ENCODE data around the gene GDF2. TPM values are rescaled to one million over a fixed set of nuclear protein-coding genes. Genes with fewer than 3 reads are reported as not detected.

Gene GDF2
- polyA plus RNA-seq (2013, experiment 1 of 2) = not detected
- polyA plus RNA-seq (2013, experiment 2 of 2) = not detected

DNA sequence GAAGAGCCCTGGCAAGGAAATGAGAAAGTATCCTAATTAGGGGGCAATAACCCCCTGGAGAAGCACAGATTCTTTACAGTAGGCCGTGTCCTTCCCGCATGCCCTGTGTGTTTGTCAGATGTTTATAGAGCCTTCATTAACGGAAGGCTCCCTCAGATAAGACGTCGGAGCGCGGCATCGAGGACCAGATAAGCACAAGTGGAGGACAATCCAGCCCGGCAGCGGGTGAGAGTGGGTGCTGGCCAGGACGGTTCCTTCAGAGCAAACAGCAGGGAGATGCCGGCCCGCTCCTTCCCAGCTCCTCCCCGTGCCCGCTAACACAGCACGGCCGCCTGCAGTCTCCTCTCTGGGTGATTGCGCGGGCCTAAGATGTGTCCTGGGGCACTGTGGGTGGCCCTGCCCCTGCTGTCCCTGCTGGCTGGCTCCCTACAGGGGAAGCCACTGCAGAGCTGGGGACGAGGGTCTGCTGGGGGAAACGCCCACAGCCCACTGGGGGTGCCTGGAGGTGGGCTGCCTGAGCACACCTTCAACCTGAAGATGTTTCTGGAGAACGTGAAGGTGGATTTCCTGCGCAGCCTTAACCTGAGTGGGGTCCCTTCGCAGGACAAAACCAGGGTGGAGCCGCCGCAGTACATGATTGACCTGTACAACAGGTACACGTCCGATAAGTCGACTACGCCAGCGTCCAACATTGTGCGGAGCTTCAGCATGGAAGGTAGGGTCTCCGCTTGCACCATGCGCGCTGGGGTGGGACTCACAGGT is at the start of gene GDF2:
TSS of gene GDF2 (plus strand) at position 155 of the 762 bp plus-strand sequence. CDS start at position 370, 215 bp downstream.
- H3K4me3 ChIP-seq (ENCODE audit: extremely low read depth, insufficient read depth, low read length, poor library complexity, severe bottlenecking) = no peak within 1 kb of the TSS
- WGBS, 2 experiments (ENCODE audit: insufficient coverage in 2 of 2) = 92 to 93% methylated on average over 27 to 29 of the region's 35 CpGs
- no peak within 1 kb of the TSS for H3K27ac ChIP-seq (ENCODE audit: low read depth, low read length, severe bottlenecking)
- H3K9me3 ChIP-seq (ENCODE audit: control insufficient read depth, low read length) = no peaks in the 10 kb centered on the region
- H3K4me1 ChIP-seq (ENCODE audit: control insufficient read depth, insufficient read depth, low read length, poor library complexity, severe bottlenecking) = no peaks in the 10 kb centered on the region
- H3K36me3 ChIP-seq (ENCODE audit: control insufficient read depth, insufficient read depth, low read length) = no peaks in the 10 kb centered on the region

DNA sequence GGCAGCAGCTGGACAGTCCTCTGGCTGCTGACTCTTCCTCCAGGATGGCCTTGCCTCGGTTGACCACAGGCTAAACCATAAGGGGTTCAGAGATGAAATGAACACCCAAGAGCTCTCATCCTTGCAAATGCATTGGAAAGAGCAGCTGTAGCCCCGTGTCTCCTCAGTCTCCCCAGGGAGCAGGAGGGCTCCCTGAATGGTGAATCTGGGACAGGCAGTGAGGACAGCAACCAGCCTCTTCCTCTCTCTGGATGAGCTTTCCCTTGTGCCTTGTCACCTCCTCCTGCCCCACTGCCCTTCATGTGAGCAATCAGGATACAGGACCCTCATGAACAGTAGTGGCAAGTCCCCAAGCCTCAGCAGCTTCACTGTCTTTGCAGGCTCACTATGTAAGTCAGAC is 46.2 kb upstream of the GDF2 start:
- H3K4me1 ChIP-seq (ENCODE audit: control insufficient read depth, insufficient read depth, low read length, poor library complexity, severe bottlenecking) = no peaks in the 10 kb centered on the region
- peaks cover 8% of the 10 kb centered on the region for H3K9me3 ChIP-seq (ENCODE audit: control insufficient read depth, low read length)
- 72 to 90% methylated on average over 2 of the region's 2 CpGs for WGBS, 2 experiments (ENCODE audit: insufficient coverage in 2 of 2)
- no peak overlapping the region for H3K27ac ChIP-seq (ENCODE audit: low read depth, low read length, severe bottlenecking)
- H3K4me3 ChIP-seq (ENCODE audit: extremely low read depth, insufficient read depth, low read length, poor library complexity, severe bottlenecking) = no peak overlapping the region
- no peaks in the 10 kb centered on the region for H3K36me3 ChIP-seq (ENCODE audit: control insufficient read depth, insufficient read depth, low read length)

DNA sequence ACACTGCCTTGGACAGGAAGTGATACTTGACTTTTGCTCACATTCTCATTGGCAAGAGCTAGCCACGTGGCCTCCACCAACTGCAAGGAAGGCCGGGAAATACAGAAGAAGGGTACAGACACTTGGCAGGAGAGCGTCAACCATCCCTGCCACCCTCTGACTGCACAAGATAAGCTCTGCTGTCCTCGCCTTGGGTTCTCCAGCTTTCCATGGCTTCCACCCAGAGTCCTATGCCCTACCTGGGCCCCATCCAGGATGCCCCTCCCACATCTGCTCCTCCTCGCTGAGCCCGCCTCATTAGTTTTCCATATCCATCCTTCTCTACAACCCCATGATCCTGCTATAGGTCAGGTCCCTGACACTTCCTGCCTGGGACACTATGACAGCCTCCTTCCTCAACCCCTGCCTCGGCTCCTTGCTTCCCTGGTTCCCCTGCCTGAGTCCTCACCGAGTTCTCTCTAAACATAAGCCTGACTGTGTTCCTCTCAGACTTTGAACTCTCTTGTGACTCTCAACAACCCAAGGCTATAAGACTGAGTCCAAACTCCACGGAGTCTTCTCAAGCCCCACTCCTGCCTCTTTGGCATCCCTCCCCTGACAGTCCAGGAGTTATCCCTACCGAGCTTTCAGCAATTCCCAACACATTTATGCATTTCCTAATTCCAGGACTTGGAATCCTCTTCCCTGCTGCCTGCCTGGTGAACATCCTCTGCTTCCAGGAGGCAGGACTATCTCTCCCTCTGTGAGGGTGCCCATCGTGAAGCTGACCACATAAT is 45.5 kb upstream of the GDF2 start:
- Histone ChIP-seq H3K4me1 (ENCODE audit: control insufficient read depth, insufficient read depth, low read length, poor library complexity, severe bottlenecking) (no peaks in the 10 kb centered on the region), H3K9me3 (ENCODE audit: control insufficient read depth, low read length) (peaks cover 8% of the 10 kb centered on the region), H3K27ac (ENCODE audit: low read depth, low read length, severe bottlenecking) (no peak overlapping the region), H3K4me3 (ENCODE audit: extremely low read depth, insufficient read depth, low read length, poor library complexity, severe bottlenecking) (no peak overlapping the region), H3K36me3 (ENCODE audit: control insufficient read depth, insufficient read depth, low read length) (no peaks in the 10 kb centered on the region)
- 85 to 89% methylated on average over 8 to 10 of the region's 11 CpGs for WGBS, 2 experiments (ENCODE audit: insufficient coverage in 2 of 2)

DNA sequence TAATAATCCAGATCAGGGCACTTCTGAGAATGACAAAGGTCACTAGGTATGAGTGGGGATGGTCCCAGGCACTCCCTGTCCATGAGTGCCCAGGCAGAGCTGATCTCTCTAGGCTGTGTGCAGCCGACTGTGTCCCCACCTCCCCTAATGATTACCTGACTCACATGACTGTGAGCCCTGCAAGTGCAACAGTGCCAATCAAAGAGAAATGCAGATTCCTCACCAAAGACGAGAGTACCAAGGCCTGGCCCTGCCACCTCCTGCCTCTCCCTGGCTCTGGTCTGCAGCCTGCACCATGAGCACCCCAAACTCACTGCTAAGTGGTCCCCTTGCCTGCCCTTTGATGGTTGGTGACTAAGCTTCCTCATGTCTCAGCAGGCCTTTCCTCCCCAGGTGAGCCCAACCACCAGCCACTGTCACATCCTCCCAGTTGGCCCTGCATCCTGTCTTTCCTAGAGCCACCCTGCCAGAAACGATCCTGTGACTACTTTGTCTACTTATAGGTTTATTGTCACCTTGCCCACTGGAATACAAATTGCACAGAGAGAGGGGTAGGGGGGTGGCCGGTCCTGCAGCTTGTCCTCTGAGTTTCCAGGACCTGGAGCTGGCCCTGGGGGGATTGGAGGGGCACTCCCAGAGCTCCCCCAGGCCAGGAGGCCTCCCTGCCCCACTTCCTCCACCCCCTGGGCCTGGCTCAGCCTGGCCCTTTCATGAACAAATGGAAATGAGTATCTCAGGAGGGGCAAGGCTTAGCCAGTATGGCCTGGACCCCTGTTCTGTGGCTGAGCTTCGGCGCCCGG is 44.7 kb upstream of the GDF2 start:
- WGBS, 2 experiments (ENCODE audit: insufficient coverage in 2 of 2) = 60 to 89% methylated on average over 5 to 6 of the region's 7 CpGs
- Histone ChIP-seq H3K27ac (ENCODE audit: low read depth, low read length, severe bottlenecking) (no peak overlapping the region), H3K4me1 (ENCODE audit: control insufficient read depth, insufficient read depth, low read length, poor library complexity, severe bottlenecking) (no peaks in the 10 kb centered on the region), H3K9me3 (ENCODE audit: control insufficient read depth, low read length) (peaks cover 8% of the 10 kb centered on the region), H3K36me3 (ENCODE audit: control insufficient read depth, insufficient read depth, low read length) (no peaks in the 10 kb centered on the region), H3K4me3 (ENCODE audit: extremely low read depth, insufficient read depth, low read length, poor library complexity, severe bottlenecking) (no peak overlapping the region)

DNA sequence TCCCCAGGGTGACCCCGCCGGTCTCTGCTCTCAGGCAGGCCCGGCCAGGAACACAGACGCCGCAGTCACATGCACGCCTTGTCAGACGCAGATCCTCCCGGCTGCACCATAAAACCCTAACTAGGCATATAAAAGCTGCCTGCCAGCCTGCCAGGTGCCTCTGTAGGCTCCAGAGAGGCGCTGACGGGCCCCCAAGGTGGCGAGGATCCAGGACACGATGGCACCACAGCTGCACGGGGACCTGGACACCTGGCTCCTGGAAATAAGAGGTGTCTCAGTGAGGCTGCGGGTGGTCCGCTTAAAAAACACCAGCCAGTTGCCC is 44.1 kb upstream of the GDF2 start:
- 90 to 95% methylated on average over 11 to 15 of the region's 15 CpGs for WGBS, 2 experiments (ENCODE audit: insufficient coverage in 2 of 2)
- no peaks in the 10 kb centered on the region for H3K36me3 ChIP-seq (ENCODE audit: control insufficient read depth, insufficient read depth, low read length)
- no peak overlapping the region for H3K4me3 ChIP-seq (ENCODE audit: extremely low read depth, insufficient read depth, low read length, poor library complexity, severe bottlenecking)
- no peak overlapping the region for H3K27ac ChIP-seq (ENCODE audit: low read depth, low read length, severe bottlenecking)
- no peaks in the 10 kb centered on the region for H3K4me1 ChIP-seq (ENCODE audit: control insufficient read depth, insufficient read depth, low read length, poor library complexity, severe bottlenecking)
- H3K9me3 ChIP-seq (ENCODE audit: control insufficient read depth, low read length) = peaks cover 7% of the 10 kb centered on the region

DNA sequence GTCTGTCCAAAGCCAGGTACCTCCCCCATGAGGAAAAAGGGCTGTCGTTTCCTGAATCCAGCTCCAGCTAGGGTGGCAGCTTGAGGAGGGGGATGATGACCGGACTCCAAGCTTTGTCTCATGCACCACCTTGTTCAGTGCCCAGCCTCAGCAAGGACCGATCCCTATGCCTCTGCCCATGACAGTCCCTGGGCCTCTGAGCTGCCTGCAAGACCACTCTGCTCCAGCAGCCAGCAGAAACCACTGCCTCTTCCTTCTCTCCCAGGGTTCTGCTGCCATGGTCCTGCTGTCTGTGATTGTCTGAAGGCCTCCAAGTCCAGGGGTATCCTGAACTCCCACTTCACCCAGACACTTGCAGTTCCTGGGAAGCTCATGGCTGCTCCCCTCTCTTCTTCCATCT is 43.5 kb upstream of the GDF2 start:
- WGBS, 2 experiments (ENCODE audit: insufficient coverage in 2 of 2) = 96 to 100% methylated on average over 2 to 3 of the region's 3 CpGs
- Histone ChIP-seq H3K4me3 (ENCODE audit: extremely low read depth, insufficient read depth, low read length, poor library complexity, severe bottlenecking) (no peak overlapping the region), H3K4me1 (ENCODE audit: control insufficient read depth, insufficient read depth, low read length, poor library complexity, severe bottlenecking) (no peaks in the 10 kb centered on the region), H3K27ac (ENCODE audit: low read depth, low read length, severe bottlenecking) (no peak overlapping the region), H3K36me3 (ENCODE audit: control insufficient read depth, insufficient read depth, low read length) (no peaks in the 10 kb centered on the region), H3K9me3 (ENCODE audit: control insufficient read depth, low read length) (peaks cover under 1% of the 10 kb centered on the region)

DNA sequence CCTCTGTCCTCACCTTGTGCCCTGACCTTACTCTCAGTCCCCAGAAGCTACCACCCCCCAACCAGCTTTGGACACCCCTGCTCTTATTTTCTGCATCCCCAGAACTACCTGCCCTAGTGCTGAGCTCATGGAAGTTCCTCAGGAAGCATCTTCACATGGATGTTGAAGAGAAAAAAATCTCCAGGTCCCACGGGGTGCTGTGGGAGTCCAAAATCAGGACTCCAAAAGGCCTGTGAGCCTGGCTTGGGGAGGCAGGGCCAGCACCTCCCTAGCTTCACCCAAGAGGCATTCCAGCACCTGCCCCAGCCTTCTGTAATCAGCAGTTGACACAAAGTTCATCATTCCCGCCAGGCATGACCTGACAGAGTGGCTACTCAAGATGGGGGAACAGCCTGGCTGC is 43.0 kb upstream of the GDF2 start:
- Histone ChIP-seq H3K4me1 (ENCODE audit: control insufficient read depth, insufficient read depth, low read length, poor library complexity, severe bottlenecking) (no peaks in the 10 kb centered on the region), H3K36me3 (ENCODE audit: control insufficient read depth, insufficient read depth, low read length) (no peaks in the 10 kb centered on the region), H3K4me3 (ENCODE audit: extremely low read depth, insufficient read depth, low read length, poor library complexity, severe bottlenecking) (no peak overlapping the region), H3K27ac (ENCODE audit: low read depth, low read length, severe bottlenecking) (no peak overlapping the region), H3K9me3 (ENCODE audit: control insufficient read depth, low read length) (no peaks in the 10 kb centered on the region)
- WGBS, 2 experiments (ENCODE audit: insufficient coverage in 2 of 2) = 70 to 95% methylated on average over 2 of the region's 2 CpGs

DNA sequence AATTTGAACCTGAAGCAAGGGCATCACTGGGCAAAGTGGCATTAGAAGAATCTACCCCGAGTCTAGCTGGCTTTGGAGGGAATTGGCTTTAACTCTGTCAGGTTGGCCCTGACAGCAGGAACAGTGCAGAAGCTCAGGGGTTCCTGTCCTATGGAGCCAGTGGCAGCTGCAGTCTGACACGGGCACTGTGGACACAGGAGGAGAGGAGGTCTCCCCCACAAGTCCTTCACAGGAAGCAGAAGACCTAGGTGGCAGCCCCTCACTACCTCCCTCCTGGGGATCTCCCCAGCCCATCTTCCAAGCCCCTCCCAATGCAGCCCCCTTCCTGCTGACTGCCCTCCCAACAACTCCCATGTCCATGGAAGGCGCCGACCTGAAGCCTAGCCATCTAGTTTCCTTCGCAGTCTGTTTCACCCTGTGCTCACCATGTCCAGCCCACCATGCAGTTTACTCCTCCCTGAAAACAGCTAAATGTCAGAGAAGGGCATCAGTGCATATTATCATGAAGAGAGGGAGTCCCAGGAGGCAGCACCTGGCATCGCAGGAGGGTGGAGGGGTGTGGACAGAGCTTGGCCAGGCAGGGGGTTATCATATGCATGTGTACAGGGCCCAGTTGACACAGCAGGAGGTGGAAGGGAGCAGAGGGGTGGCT is 40.1 kb upstream of the GDF2 start:
- Histone ChIP-seq H3K27ac (ENCODE audit: low read depth, low read length, severe bottlenecking) (no peak overlapping the region), H3K4me3 (ENCODE audit: extremely low read depth, insufficient read depth, low read length, poor library complexity, severe bottlenecking) (no peak overlapping the region), H3K4me1 (ENCODE audit: control insufficient read depth, insufficient read depth, low read length, poor library complexity, severe bottlenecking) (no peaks in the 10 kb centered on the region), H3K36me3 (ENCODE audit: control insufficient read depth, insufficient read depth, low read length) (no peaks in the 10 kb centered on the region), H3K9me3 (ENCODE audit: control insufficient read depth, low read length) (no peaks in the 10 kb centered on the region)
- WGBS, 2 experiments (ENCODE audit: insufficient coverage in 2 of 2) = 88 to 89% methylated on average over 6 of the region's 6 CpGs

DNA sequence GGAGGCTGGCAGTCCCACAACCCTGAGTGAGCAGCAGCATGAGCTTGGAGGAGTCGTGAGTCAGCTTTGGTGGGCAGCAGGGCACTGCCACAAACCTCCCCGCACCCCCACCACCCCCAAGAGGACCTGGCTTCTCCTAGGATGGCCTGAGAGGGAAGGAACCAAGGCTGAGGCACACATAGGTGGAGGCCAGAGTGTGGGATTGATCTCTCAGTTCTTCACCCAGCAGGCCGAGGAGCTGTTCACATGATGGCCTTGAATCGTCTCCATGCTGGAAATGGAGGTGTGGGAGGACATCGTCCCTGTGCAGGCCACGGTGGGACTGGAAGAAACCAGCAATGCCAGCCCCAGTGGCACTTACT is 39.6 kb upstream of the GDF2 start:
- no peak overlapping the region for H3K27ac ChIP-seq (ENCODE audit: low read depth, low read length, severe bottlenecking)
- 94 to 100% methylated on average over 1 to 4 of the region's 6 CpGs for WGBS, 2 experiments (ENCODE audit: insufficient coverage in 2 of 2)
- H3K4me3 ChIP-seq (ENCODE audit: extremely low read depth, insufficient read depth, low read length, poor library complexity, severe bottlenecking) = no peak overlapping the region
- H3K4me1 ChIP-seq (ENCODE audit: control insufficient read depth, insufficient read depth, low read length, poor library complexity, severe bottlenecking) = no peaks in the 10 kb centered on the region
- H3K9me3 ChIP-seq (ENCODE audit: control insufficient read depth, low read length) = no peaks in the 10 kb centered on the region
- no peaks in the 10 kb centered on the region for H3K36me3 ChIP-seq (ENCODE audit: control insufficient read depth, insufficient read depth, low read length)

DNA sequence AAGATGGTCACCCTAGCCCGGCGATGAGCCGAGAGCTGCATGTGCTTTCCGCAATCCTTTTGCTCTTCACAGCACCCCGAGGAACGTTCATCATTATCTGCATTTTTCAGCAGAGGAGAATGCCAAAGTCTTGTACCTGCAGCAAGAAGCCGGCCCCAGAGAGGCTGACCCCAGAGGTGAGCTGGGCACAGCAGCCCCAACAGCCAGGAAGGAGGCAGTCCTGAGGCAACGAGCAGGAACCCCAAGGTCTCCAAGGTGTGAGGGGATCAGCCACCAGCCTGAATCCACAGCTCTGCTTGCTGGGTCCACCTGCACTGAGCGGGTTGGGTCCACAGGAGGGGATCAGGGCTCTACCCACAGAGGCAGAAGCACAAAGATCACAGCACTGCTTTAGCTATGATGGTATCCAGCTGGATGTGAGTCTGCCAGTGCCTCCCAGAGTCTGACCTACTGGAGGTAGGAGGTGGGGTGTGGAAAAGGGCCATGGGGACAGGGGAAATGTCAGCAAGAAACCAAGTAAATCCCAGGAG is 39.1 kb upstream of the GDF2 start:
- 84 to 93% methylated on average over 7 to 8 of the region's 9 CpGs for WGBS, 2 experiments (ENCODE audit: insufficient coverage in 2 of 2)
- Histone ChIP-seq H3K4me3 (ENCODE audit: extremely low read depth, insufficient read depth, low read length, poor library complexity, severe bottlenecking) (no peak overlapping the region), H3K9me3 (ENCODE audit: control insufficient read depth, low read length) (no peaks in the 10 kb centered on the region), H3K27ac (ENCODE audit: low read depth, low read length, severe bottlenecking) (no peak overlapping the region), H3K36me3 (ENCODE audit: control insufficient read depth, insufficient read depth, low read length) (no peaks in the 10 kb centered on the region), H3K4me1 (ENCODE audit: control insufficient read depth, insufficient read depth, low read length, poor library complexity, severe bottlenecking) (no peaks in the 10 kb centered on the region)

All from mesodermal cell (in vitro differentiated cells).